HCT116 (cell line): ENCODE results near the gene WNK4. TPM values are rescaled to one million over a fixed set of nuclear protein-coding genes. Genes with fewer than 3 reads are reported as not detected.

Experiments used
- ATAC-seq: fragments of 200-7000 bp; cut with Tn5 transposase; 2 replicates; pipeline ENCODE4 v1.9.1; 2020; ENCODE audit warnings: mild to moderate bottlenecking, moderate library complexity
- BruUV-seq: library from RNA; stranded (reverse); fragments of 400-500 nt; replicated peaks from 2 replicates; lab custom pipeline; 2021; lab: Mats Ljungman, UMichigan
- CTCF ChIA-PET: fragments of 300-600 bp; sonication (Branson Sonifier 250); formaldehyde crosslinking; loops from one replicate; lab custom pipeline; 2021; ENCODE audit warnings: antibody characterized with exemption; lab: Charles Lee
- POLR2A ChIA-PET: fragments of 300-600, 350-600 bp; sonication (Branson Sonifier 250); formaldehyde crosslinking; loops from one replicate; lab custom pipeline; 2021; ENCODE audit warnings: antibody characterized with exemption; lab: Charles Lee
- RAD21 ChIA-PET, 2 experiments: fragments of 300-600 bp; sonication (Branson Sonifier 250); formaldehyde crosslinking; loops; one replicate each; lab custom pipeline; 2023; ENCODE audit warnings: low total read pairs in 2 of 2; ENCODE audit not compliant: uncharacterized antibody in 2 of 2, unreplicated experiment in 2 of 2, low non-redundant PET in 1 of 2; lab: Charles Lee
- DNase-seq: peaks from one replicate; pipeline ENCODE4 v3.0.0-alpha.2; 2010; ENCODE audit warnings: low read depth, low spot score
- H2AFZ ChIP-seq: fragments of 200-600 bp; shearing (Covaris generic), sonication (generic); 2 replicates; pipeline ENCODE4 v1.6.1; 2017; ENCODE audit warnings: low read depth, mixed run types, mixed read lengths, antibody characterized with exemption, low read length; ENCODE audit not compliant: poor library complexity, severe bottlenecking
- H3K27ac ChIP-seq: 2 replicates; pipeline ENCODE4 v1.5.1; 2012; ENCODE audit warnings: low read depth, low read length
- H3K27me3 ChIP-seq: fragments of 200-600 bp; sonication (generic); 2 replicates; pipeline ENCODE4 v1.6.1; 2016; ENCODE audit warnings: mixed run types, low read length, mixed read lengths; ENCODE audit not compliant: insufficient read depth
- H3K36me3 ChIP-seq, 2 experiments: fragments of 200-500 bp in 1 of 2; fragments of 200-600 bp in 1 of 2; sonication (Bioruptor generic) in 1 of 2; sonication (generic) in 1 of 2; 2 replicates each; pipeline versions ENCODE4 v1.5.1 to v1.6.1; 2014 to 2016; ENCODE audit warnings: low read length in 2 of 2, inconsistent platforms in 1 of 2, mixed read lengths in 1 of 2, mixed run types in 1 of 2; ENCODE audit not compliant: insufficient read depth in 2 of 2, control insufficient read depth in 1 of 2
- H3K4me1 ChIP-seq, 2 experiments: fragments of 200-600 bp in 1 of 2; sonication (generic) in 1 of 2; 2 replicates each; pipeline versions ENCODE4 v1.5.1 to v1.6.1; 2012 to 2017; ENCODE audit warnings: low read length in 2 of 2, inconsistent platforms in 1 of 2, mild to moderate bottlenecking in 1 of 2, mixed read lengths in 1 of 2, mixed run types in 1 of 2, moderate library complexity in 1 of 2; ENCODE audit not compliant: insufficient read depth in 2 of 2, control insufficient read depth in 1 of 2
- H3K4me2 ChIP-seq: fragments of 200-600 bp; sonication (generic); 2 replicates; pipeline ENCODE4 v1.6.1; 2017; ENCODE audit warnings: mixed run types, low read length, mixed read lengths
- H3K4me3 ChIP-seq, 2 experiments: fragments of 200-600 bp in 1 of 2; sonication (generic) in 1 of 2; replicated peaks in 1 of 2; 2 replicates each; pipeline ENCODE4 v1.5.1; 2011 to 2016; ENCODE audit warnings: low read length in 2 of 2, control low read depth in 1 of 2, low read depth in 1 of 2, mild to moderate bottlenecking in 1 of 2, mixed read lengths in 1 of 2, mixed run types in 1 of 2
- H3K79me2 ChIP-seq: fragments of 200-600 bp; sonication (generic); 2 replicates; pipeline ENCODE4 v1.6.1; 2017; ENCODE audit warnings: mild to moderate bottlenecking, mixed run types, low read length, moderate library complexity, mixed read lengths; ENCODE audit not compliant: insufficient read depth
- H3K9ac ChIP-seq: fragments of 200-600 bp; sonication (generic); 2 replicates; pipeline ENCODE4 v1.6.1; 2016; ENCODE audit warnings: low read length, mixed read lengths
- H3K9me2 ChIP-seq: fragments of 200-600 bp; sonication (generic), shearing (Covaris generic); 2 replicates; pipeline ENCODE4 v1.6.1; 2017; ENCODE audit warnings: mixed run types, mild to moderate bottlenecking, moderate library complexity; ENCODE audit not compliant: insufficient read depth
- H3K9me3 ChIP-seq, 2 experiments: fragments of 200-500 bp in 1 of 2; fragments of 200-600 bp in 1 of 2; sonication (Bioruptor generic) in 1 of 2; sonication (generic) in 1 of 2; 2 replicates each; pipeline ENCODE4 v1.6.1; 2014 to 2017; ENCODE audit warnings: low read length in 2 of 2, mixed read lengths in 2 of 2, inconsistent platforms in 1 of 2, low read depth in 1 of 2, mild to moderate bottlenecking in 1 of 2, mixed run types in 1 of 2, moderate library complexity in 1 of 2; ENCODE audit not compliant: control insufficient read depth in 1 of 2, insufficient read depth in 1 of 2
- H4K20me1 ChIP-seq: fragments of 200-600 bp; sonication (generic), shearing (Covaris generic); 2 replicates; pipeline ENCODE4 v1.6.1; 2017; ENCODE audit warnings: mixed run types, mild to moderate bottlenecking, moderate library complexity; ENCODE audit not compliant: insufficient read depth
- EGR1 ChIP-seq: IDR thresholded peaks from 2 replicates; pipeline ENCODE4 v1.6.1; 2012; ENCODE audit warnings: low read depth
- ELF1 ChIP-seq: IDR thresholded peaks from 2 replicates; pipeline ENCODE4 v1.6.1; 2012; ENCODE audit warnings: low read depth, borderline replicate concordance
- EZH2phosphoT487 ChIP-seq: fragments of 200-600 bp; IDR thresholded peaks from 2 replicates; pipeline ENCODE4 v1.6.1; 2018; ENCODE audit warnings: antibody characterized with exemption, borderline replicate concordance
- FOSL1 ChIP-seq: IDR thresholded peaks from 2 replicates; pipeline ENCODE4 v1.6.1; 2012; ENCODE audit warnings: low read depth
- POLR2A ChIP-seq: IDR thresholded peaks from 2 replicates; pipeline ENCODE4 v1.7.0; 2011; ENCODE audit warnings: borderline replicate concordance; ENCODE audit not compliant: insufficient read depth, insufficient read length; ENCODE audit errors: extremely low read depth
- POLR2AphosphoS5 ChIP-seq: IDR thresholded peaks from 2 replicates; pipeline ENCODE4 v1.6.1; 2011; ENCODE audit warnings: mild to moderate bottlenecking, low read depth, low read length, moderate library complexity
- RAD21 ChIP-seq: IDR thresholded peaks from 2 replicates; pipeline ENCODE4 v1.6.1; 2012; ENCODE audit warnings: low read depth, mild to moderate bottlenecking
- SIN3A ChIP-seq: IDR thresholded peaks from 2 replicates; pipeline ENCODE4 v1.6.1; 2012; ENCODE audit warnings: low read depth
- SP1 ChIP-seq: IDR thresholded peaks from 2 replicates; pipeline ENCODE4 v1.6.1; 2012; ENCODE audit warnings: low read depth
- YY1 ChIP-seq: IDR thresholded peaks from 2 replicates; pipeline ENCODE4 v1.6.1; 2011; ENCODE audit warnings: low read length, low read depth, moderate library complexity, mild to moderate bottlenecking; ENCODE audit not compliant: insufficient replicate concordance; ENCODE audit errors: extremely low read depth
- ZNF274 ChIP-seq: fragments of 200-500 bp; sonication (Bioruptor generic); IDR thresholded peaks from 2 replicates; pipeline ENCODE4 v1.6.1; 2014; ENCODE audit warnings: mild to moderate bottlenecking, low read depth, low read length, inconsistent platforms
- intact Hi-C: fragments of 100-400 bp; cut with micrococcal nuclease; formaldehyde crosslinking; loops from 2 replicates; pipeline ENCODE4 v1.10.0; 2022
- total RNA-seq: library from RNA; stranded (reverse); gene quantifications from one replicate; pipeline ENCODE4 v1.2.1, GENCODE V29; 2021; ENCODE audit not compliant: unreplicated experiment
- TF ChIP-seq, protein P1 (sequence below): IDR thresholded peaks from 2 replicates; pipeline ENCODE4 v1.6.1; 2012
- TF ChIP-seq, protein P2 (sequence below): IDR thresholded peaks from 2 replicates; pipeline ENCODE4 v1.6.1; 2012; ENCODE audit warnings: low read depth
- TF ChIP-seq, protein P3 (sequence below): IDR thresholded peaks from 2 replicates; pipeline ENCODE4 v1.6.1; 2011; ENCODE audit warnings: mild to moderate bottlenecking, low read length, moderate library complexity; ENCODE audit not compliant: insufficient replicate concordance; ENCODE audit errors: extremely low read depth
- TF ChIP-seq, protein P4 (sequence below), 3 experiments: fragments of 200-600 bp in 1 of 3; sonication (generic) in 1 of 3; IDR thresholded peaks in 2 of 3; conservative IDR thresholded peaks in 1 of 3; 2 replicates each; pipeline ENCODE4 v1.5.1; 2012 to 2017; ENCODE audit warnings: low read depth in 2 of 3, low read length in 2 of 3, antibody characterized with exemption in 1 of 3, borderline replicate concordance in 1 of 3, control low read depth in 1 of 3, mild to moderate bottlenecking in 1 of 3, mixed read lengths in 1 of 3, mixed run types in 1 of 3, moderate library complexity in 1 of 3; ENCODE audit not compliant: insufficient read depth in 1 of 3

The WNK4 gene
- total RNA-seq, 1 experiment from 2014 or later, result 4.5 TPM

DNA sequence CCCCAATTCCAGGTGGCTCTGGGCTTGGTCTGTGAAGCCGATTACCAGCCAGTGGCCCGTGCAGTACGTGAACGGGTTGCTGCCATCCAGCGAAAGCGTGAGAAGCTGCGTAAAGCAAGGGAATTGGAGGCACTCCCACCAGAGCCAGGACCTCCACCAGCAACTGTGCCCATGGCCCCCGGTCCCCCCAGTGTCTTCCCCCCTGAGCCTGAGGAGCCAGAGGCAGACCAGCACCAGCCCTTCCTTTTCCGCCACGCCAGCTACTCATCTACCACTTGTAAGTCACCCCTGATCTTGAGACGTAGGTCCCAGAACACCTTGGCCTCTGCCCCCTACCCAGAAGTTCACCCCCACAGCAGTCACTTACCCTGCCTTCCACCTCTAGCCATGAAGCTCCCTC, 6.9 kb downstream of the WNK4 start:
- ChIA-PET POLR2A (interaction anchor here (0.5 kb wide), 1 partner anchor 434 kb away, joined by 6 read pairs; no protein-coding TSS in a partner anchor), RAD21 (no interaction called here)
- ATAC-seq, result no peak
- Histone ChIP-seq H3K9me2 (no peaks in the 10 kb centered on the region), H3K9ac (no peak overlapping the region), H2AFZ (no peak overlapping the region), H4K20me1 (no peaks in the 10 kb centered on the region), H3K36me3 (no peaks in the 10 kb centered on the region), H3K79me2 (no peaks in the 10 kb centered on the region)
- intact Hi-C loops, result no loop called here
- no peak for TF ChIP-seq SP1
- TF ChIP-seq POLR2A, result no peak
- TF ChIP-seq YY1, result no peak
- TF ChIP-seq, protein P1, sequence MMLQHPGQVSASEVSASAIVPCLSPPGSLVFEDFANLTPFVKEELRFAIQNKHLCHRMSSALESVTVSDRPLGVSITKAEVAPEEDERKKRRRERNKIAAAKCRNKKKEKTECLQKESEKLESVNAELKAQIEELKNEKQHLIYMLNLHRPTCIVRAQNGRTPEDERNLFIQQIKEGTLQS, result no peak
- TF ChIP-seq FOSL1, result no peak
- no peak for TF ChIP-seq RAD21
- TF ChIP-seq ZNF274, result no peak
- TF ChIP-seq, protein P2, sequence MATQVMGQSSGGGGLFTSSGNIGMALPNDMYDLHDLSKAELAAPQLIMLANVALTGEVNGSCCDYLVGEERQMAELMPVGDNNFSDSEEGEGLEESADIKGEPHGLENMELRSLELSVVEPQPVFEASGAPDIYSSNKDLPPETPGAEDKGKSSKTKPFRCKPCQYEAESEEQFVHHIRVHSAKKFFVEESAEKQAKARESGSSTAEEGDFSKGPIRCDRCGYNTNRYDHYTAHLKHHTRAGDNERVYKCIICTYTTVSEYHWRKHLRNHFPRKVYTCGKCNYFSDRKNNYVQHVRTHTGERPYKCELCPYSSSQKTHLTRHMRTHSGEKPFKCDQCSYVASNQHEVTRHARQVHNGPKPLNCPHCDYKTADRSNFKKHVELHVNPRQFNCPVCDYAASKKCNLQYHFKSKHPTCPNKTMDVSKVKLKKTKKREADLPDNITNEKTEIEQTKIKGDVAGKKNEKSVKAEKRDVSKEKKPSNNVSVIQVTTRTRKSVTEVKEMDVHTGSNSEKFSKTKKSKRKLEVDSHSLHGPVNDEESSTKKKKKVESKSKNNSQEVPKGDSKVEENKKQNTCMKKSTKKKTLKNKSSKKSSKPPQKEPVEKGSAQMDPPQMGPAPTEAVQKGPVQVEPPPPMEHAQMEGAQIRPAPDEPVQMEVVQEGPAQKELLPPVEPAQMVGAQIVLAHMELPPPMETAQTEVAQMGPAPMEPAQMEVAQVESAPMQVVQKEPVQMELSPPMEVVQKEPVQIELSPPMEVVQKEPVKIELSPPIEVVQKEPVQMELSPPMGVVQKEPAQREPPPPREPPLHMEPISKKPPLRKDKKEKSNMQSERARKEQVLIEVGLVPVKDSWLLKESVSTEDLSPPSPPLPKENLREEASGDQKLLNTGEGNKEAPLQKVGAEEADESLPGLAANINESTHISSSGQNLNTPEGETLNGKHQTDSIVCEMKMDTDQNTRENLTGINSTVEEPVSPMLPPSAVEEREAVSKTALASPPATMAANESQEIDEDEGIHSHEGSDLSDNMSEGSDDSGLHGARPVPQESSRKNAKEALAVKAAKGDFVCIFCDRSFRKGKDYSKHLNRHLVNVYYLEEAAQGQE, result no peak
- TF ChIP-seq, protein P3, sequence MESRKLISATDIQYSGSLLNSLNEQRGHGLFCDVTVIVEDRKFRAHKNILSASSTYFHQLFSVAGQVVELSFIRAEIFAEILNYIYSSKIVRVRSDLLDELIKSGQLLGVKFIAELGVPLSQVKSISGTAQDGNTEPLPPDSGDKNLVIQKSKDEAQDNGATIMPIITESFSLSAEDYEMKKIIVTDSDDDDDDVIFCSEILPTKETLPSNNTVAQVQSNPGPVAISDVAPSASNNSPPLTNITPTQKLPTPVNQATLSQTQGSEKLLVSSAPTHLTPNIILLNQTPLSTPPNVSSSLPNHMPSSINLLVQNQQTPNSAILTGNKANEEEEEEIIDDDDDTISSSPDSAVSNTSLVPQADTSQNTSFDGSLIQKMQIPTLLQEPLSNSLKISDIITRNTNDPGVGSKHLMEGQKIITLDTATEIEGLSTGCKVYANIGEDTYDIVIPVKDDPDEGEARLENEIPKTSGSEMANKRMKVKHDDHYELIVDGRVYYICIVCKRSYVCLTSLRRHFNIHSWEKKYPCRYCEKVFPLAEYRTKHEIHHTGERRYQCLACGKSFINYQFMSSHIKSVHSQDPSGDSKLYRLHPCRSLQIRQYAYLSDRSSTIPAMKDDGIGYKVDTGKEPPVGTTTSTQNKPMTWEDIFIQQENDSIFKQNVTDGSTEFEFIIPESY, result no peak
- TF ChIP-seq SIN3A, result no peak
- TF ChIP-seq ELF1, result no peak
- TF ChIP-seq EGR1, result no peak
- no peak for TF ChIP-seq POLR2AphosphoS5
- TF ChIP-seq, protein P4, sequence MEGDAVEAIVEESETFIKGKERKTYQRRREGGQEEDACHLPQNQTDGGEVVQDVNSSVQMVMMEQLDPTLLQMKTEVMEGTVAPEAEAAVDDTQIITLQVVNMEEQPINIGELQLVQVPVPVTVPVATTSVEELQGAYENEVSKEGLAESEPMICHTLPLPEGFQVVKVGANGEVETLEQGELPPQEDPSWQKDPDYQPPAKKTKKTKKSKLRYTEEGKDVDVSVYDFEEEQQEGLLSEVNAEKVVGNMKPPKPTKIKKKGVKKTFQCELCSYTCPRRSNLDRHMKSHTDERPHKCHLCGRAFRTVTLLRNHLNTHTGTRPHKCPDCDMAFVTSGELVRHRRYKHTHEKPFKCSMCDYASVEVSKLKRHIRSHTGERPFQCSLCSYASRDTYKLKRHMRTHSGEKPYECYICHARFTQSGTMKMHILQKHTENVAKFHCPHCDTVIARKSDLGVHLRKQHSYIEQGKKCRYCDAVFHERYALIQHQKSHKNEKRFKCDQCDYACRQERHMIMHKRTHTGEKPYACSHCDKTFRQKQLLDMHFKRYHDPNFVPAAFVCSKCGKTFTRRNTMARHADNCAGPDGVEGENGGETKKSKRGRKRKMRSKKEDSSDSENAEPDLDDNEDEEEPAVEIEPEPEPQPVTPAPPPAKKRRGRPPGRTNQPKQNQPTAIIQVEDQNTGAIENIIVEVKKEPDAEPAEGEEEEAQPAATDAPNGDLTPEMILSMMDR (IDR thresholded peaks at IDR 0.05 in 2 of 3, conservative IDR thresholded peaks at IDR 0.05 in 1 of 3; ENCODE audit: borderline replicate concordance in 1 of 3, insufficient read depth in 1 of 3, low read depth in 2 of 3, low read length in 2 of 3), result no peak
- TF ChIP-seq EZH2phosphoT487, result no peak
- TF ChIP-seq, all 23 proteins: peak for 0
- Histone ChIP-seq H3K4me3 (no peak overlapping the region), H3K4me2 (no peak overlapping the region), H3K9me3 (no peaks in the 10 kb centered on the region), H3K4me1 (peaks cover 3 to 19% of the 10 kb centered on the region in 2 experiments; a peak in 3 of 4 replicates), H3K27ac (no peak overlapping the region), H3K27me3 (no peaks in the 10 kb centered on the region)
- CTCF ChIA-PET, result interaction anchor here (1.2 kb wide), 1 partner anchor 24 kb away, joined by 3 read pairs; no protein-coding TSS in a partner anchor
- no TSS peak for BruUV-seq
- no peak for DNase-seq
